Activated CD8-positive, alpha-beta T cell treated with anti-CD3 and anti-CD28 coated beads for 36 hours (primary cell): ENCODE data around the gene MAGEF1. TPM values are rescaled to one million over a fixed set of nuclear protein-coding genes. Genes with fewer than 3 reads are reported as not detected.

Experiments used
- ATAC-seq: fragments of 200-7000 bp; cut with Tn5 transposase; one replicate; pipeline ENCODE4 v1.10.0; 2021; ENCODE audit warnings: mild to moderate bottlenecking, moderate library complexity
- CTCF ChIA-PET: fragments of 350-600 bp; sonication (Branson Sonifier 250); formaldehyde crosslinking; loops from one replicate; lab custom pipeline; 2021; ENCODE audit warnings: antibody characterized with exemption; lab: Charles Lee
- POLR2A ChIA-PET: fragments of 350-600 bp; sonication (Branson Sonifier 250); formaldehyde crosslinking; loops from one replicate; lab custom pipeline; 2021; ENCODE audit warnings: antibody characterized with exemption; lab: Charles Lee
- DNase-seq: peaks from one replicate; pipeline ENCODE4 v3.0.0-alpha.2; 2020
- H3K27ac Mint-ChIP-seq: one replicate; pipeline ENCODE4 v1.8.0; 2021; ENCODE audit warnings: mild to moderate bottlenecking, mixed read lengths
- H3K27me3 Mint-ChIP-seq: one replicate; pipeline ENCODE4 v1.8.0; 2021; ENCODE audit warnings: mixed read lengths
- H3K36me3 Mint-ChIP-seq: one replicate; pipeline ENCODE4 v1.8.0; 2021; ENCODE audit warnings: low read depth, mixed read lengths
- H3K4me1 Mint-ChIP-seq: one replicate; pipeline ENCODE4 v1.8.0; 2021; ENCODE audit warnings: low read depth, mixed read lengths
- H3K4me3 Mint-ChIP-seq: one replicate; pipeline ENCODE4 v1.8.0; 2021; ENCODE audit warnings: mild to moderate bottlenecking, moderate library complexity, mixed read lengths
- H3K9me3 Mint-ChIP-seq: one replicate; pipeline ENCODE4 v1.8.0; 2021; ENCODE audit warnings: mixed read lengths
- intact Hi-C: fragments of 100-400 bp; cut with micrococcal nuclease; formaldehyde crosslinking; loops from one replicate; pipeline ENCODE4 v1.10.0; 2022
- total RNA-seq, 2 experiments: library from RNA; stranded (reverse); gene quantifications; one replicate each; pipeline ENCODE4 v1.2.3, GENCODE V29; 2021
- TF ChIP-seq, protein P1 (sequence below): fragments of 200-600 bp; IDR thresholded peaks from one replicate; pipeline ENCODE4 v1.8.0; 2022; ENCODE audit warnings: antibody characterized with exemption, mild to moderate bottlenecking

MAGEF1 gene, protein sequence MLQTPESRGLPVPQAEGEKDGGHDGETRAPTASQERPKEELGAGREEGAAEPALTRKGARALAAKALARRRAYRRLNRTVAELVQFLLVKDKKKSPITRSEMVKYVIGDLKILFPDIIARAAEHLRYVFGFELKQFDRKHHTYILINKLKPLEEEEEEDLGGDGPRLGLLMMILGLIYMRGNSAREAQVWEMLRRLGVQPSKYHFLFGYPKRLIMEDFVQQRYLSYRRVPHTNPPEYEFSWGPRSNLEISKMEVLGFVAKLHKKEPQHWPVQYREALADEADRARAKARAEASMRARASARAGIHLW
- total RNA-seq, result 10 to 100 TPM; 19.2 to 19.3 TPM

DNA sequence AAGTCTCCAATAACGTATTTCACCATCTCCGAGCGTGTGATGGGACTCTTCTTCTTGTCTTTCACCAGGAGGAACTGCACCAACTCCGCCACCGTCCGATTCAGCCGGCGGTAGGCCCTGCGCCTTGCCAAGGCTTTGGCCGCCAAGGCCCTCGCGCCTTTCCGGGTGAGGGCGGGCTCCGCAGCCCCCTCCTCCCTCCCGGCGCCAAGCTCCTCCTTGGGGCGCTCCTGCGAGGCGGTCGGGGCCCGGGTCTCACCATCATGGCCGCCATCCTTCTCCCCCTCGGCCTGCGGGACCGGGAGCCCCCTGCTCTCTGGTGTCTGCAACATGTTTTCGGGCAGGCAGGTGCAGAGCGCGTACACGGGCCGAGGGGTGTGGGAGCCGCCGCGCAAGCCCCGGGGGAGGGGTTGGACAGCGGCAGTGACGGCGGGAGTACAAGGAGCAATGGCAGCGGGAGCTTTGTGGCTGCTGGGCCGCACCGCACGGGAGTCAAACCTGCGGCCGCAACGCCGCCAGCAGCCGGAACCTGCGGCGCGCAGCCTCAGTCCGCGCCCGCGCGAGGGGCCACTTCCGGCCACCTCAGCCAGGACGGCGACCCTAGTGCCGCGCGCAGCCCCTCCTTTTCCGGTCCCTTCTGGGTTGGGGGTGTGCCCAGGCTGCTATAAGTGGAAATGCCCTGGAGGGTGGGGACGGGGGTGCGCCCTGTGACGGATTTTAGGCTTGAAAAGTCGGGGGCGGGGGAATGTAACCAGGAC lies at the start of gene MAGEF1:
Gene MAGEF1, minus strand, starts transcription at position 572 of the 755 bp plus-strand sequence. Its CDS starts 243 bp downstream, at position 329.
- Mint-ChIP-seq H3K9me3 (peaks cover 6% of the 10 kb centered on the region), H3K36me3 (peaks cover 29% of the 10 kb centered on the region), H3K4me3 (peak within 1 kb of the TSS; percentile 85), H3K27ac (peak within 1 kb of the TSS; percentile 89), H3K4me1 (peaks cover 26% of the 10 kb centered on the region), H3K27me3 (no peaks in the 10 kb centered on the region)
- POLR2A ChIA-PET, result interaction anchor here (1.0 kb wide), 1 partner anchor 80 kb away, joined by 3 read pairs; no protein-coding TSS in a partner anchor
- TF ChIP-seq, protein P1, sequence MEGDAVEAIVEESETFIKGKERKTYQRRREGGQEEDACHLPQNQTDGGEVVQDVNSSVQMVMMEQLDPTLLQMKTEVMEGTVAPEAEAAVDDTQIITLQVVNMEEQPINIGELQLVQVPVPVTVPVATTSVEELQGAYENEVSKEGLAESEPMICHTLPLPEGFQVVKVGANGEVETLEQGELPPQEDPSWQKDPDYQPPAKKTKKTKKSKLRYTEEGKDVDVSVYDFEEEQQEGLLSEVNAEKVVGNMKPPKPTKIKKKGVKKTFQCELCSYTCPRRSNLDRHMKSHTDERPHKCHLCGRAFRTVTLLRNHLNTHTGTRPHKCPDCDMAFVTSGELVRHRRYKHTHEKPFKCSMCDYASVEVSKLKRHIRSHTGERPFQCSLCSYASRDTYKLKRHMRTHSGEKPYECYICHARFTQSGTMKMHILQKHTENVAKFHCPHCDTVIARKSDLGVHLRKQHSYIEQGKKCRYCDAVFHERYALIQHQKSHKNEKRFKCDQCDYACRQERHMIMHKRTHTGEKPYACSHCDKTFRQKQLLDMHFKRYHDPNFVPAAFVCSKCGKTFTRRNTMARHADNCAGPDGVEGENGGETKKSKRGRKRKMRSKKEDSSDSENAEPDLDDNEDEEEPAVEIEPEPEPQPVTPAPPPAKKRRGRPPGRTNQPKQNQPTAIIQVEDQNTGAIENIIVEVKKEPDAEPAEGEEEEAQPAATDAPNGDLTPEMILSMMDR, result no peak
- intact Hi-C loops, result loop anchor here (5.0 kb wide), 1 partner anchor 139 kb away; no protein-coding TSS in a partner anchor
- ATAC-seq (peak; percentile 93), DNase-seq (peak; percentile 83)
- CTCF ChIA-PET, result interaction anchor here (0.6 to 3.1 kb wide), 3 partner anchors 150 to 423 kb away, joined by 3 to 12 read pairs (median 3); partner anchors contain the start of gene EPHB3

DNA sequence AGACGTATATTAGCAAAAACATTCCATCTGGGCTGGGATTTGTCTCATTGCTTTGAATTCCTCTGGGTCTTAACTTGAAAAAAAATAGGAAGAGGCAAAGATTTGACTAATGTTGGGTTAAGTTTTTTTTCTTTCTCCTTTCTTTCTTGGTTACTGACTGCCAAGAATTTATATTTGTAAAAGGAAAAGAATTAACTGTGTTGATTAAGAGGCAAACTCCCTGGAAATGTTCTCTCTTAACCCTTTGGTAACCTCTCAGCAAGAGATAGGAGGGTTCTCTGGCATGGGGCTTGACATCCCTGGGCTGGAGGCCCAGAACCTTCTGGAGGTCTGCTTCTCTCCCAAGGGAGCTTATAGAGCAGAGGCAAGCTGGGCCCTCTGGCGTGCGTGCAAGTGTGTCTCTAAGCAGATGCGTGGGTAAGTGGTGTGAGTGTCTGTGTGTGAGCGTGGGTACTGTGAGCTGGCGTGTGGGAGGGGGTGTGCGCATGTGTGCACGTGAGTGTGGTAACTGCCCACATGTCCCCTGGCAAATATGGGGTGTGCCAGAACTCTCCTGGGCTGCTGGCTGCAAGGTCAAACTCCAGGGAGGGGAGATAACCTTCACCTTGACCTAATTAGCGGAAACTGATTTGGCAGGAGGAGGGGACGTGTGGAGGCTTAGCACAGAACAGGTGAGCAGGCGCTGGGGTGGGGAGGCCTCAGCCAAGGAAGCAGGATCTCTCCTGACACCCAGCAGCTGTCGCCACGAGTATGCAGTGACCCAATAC lies 49.4 kb upstream of the MAGEF1 start:
- TF ChIP-seq, protein P1, result no peak
- Mint-ChIP-seq H3K4me1 (no peaks in the 10 kb centered on the region), H3K27ac (no peak overlapping the region), H3K36me3 (no peaks in the 10 kb centered on the region), H3K4me3 (no peak overlapping the region), H3K9me3 (no peaks in the 10 kb centered on the region), H3K27me3 (peaks cover 1% of the 10 kb centered on the region)
- intact Hi-C loops, result no loop called here
- ChIA-PET CTCF (no interaction called here), POLR2A (no interaction called here)
- ATAC-seq (no peak), DNase-seq (no peak)

DNA sequence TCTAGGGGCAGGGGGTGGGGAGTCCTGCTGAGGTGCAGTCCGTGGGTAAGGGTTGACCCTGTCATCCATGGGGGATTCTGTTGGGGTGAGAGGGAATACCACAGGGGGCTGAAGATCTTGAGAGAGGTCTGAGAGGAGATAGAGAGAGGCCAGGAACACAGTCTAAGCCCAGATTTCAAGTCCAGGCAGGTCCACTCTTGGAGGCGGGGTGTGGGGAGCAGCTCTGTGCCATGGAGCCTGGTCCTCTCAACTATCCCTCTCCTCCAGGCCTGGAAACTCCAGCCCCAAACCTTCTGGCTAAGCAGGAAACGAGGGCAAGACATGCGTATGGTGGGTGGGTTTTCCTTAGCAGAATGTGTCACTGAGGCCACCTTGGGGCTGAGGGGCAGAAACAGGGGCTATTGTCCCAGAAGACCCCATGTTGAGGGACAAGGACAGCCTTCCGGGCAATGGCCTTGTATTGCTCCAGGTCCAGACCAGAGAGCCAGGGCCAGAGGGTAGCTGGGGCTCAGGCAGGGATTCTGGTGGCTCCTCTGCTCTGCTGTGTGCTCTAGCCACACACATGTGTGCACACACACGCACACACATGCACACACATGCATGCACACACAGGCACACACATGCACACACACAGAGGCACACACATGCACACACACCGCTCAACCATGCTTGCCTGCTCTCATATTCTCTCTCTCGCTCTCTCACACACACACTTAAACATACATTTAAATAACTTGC lies 48.6 kb upstream of the MAGEF1 start:
- CTCF ChIA-PET, result no interaction called here
- Mint-ChIP-seq H3K27ac (no peak overlapping the region), H3K27me3 (no peaks in the 10 kb centered on the region), H3K36me3 (no peaks in the 10 kb centered on the region), H3K9me3 (no peaks in the 10 kb centered on the region), H3K4me1 (no peaks in the 10 kb centered on the region), H3K4me3 (no peak overlapping the region)
- DNase-seq, result no peak
- intact Hi-C loops, result no loop called here
- ATAC-seq, result no peak
- POLR2A ChIA-PET, result interaction anchor here (0.5 kb wide), 1 partner anchor 87 kb away, joined by 3 read pairs; no protein-coding TSS in a partner anchor
- TF ChIP-seq, protein P1, result no peak

DNA sequence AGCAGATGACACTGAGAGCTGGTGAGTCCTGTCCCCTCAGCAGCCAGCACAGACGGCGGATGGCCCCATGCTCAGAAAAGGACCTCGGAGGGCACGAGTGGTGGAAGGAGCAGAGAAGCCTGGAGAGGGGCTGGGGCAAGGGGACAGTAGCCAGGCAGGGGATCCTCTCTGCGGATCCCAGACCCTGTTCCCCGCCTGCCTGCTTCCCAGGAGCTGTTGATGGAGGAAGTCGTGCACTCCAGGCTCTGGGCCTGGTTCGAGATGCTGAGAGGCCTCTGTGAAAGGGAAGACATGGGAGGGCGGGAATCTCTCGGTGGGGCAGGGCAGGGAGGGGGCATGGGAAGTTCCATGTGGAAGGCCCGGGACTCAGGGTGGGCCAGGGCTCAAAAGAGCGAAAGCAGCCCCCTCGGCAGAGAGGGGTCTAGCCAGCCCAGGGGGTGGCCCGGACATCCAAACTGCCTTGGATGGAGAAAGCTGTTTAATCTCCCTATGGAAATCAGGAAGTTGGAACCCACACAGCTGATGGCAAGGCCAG lies 47.9 kb upstream of the MAGEF1 start:
- ChIA-PET POLR2A (interaction anchor here (0.5 kb wide), 1 partner anchor 87 kb away, joined by 3 read pairs; no protein-coding TSS in a partner anchor), CTCF (no interaction called here)
- ATAC-seq (no peak), DNase-seq (no peak)
- intact Hi-C loops, result no loop called here
- H3K27me3 Mint-ChIP-seq, result no peaks in the 10 kb centered on the region
- H3K4me1 Mint-ChIP-seq, result no peaks in the 10 kb centered on the region
- no peak overlapping the region for H3K27ac Mint-ChIP-seq
- no peaks in the 10 kb centered on the region for H3K9me3 Mint-ChIP-seq
- TF ChIP-seq, protein P1, result no peak
- H3K36me3 Mint-ChIP-seq, result no peaks in the 10 kb centered on the region
- H3K4me3 Mint-ChIP-seq, result no peak overlapping the region
